Endothelial cell of umbilical vein (primary cell): Measurements from ENCODE around the gene SPAG5. TPM values are rescaled to one million over a fixed set of nuclear protein-coding genes. Genes with fewer than 3 reads are reported as not detected.
A peak's percentile ranks its signal among the peaks of the same experiment; 100 is the strongest.

ENCODE experiments used
- BruUV-seq: library from RNA; stranded (reverse); fragments of 400-500 nt; replicated peaks from 2 replicates; lab custom pipeline; 2021; lab: Mats Ljungman, UMichigan
- CTCF ChIA-PET: fragments of 300-600, 350-600 bp; sonication (Branson Sonifier 250); formaldehyde crosslinking; loops from one replicate; lab custom pipeline; 2021; ENCODE audit warnings: antibody characterized with exemption, inconsistent platforms; lab: Charles Lee
- POLR2A ChIA-PET: fragments of 300-600, 350-600 bp; sonication (Branson Sonifier 250); formaldehyde crosslinking; loops from one replicate; lab custom pipeline; 2021; ENCODE audit warnings: antibody characterized with exemption, inconsistent platforms; lab: Charles Lee
- DNase-seq: peaks from one replicate; pipeline ENCODE4 v3.0.0-alpha.2; 2011; ENCODE audit warnings: low read depth, low spot score
- FAIRE-seq: peaks from 2 replicates; lab custom pipeline; 2011; peaks lifted over from hg19 to GRCh38; lab: Jason Lieb, UNC
- H2AFZ ChIP-seq: 2 replicates; pipeline ENCODE4 v1.6.0; 2012; ENCODE audit warnings: low read depth, low read length, control low read depth, inconsistent platforms
- H3K27ac ChIP-seq: 2 replicates; pipeline ENCODE4 v1.5.1; 2011; ENCODE audit warnings: low read depth, mild to moderate bottlenecking, control low read depth, low read length, moderate library complexity; ENCODE audit not compliant: insufficient read depth
- H3K27me3 ChIP-seq, 2 experiments: 2 replicates each; pipeline versions ENCODE4 v1.6.0 to v1.6.1; 2011; ENCODE audit warnings: low read length in 2 of 2, mixed read lengths in 1 of 2; ENCODE audit not compliant: control insufficient read depth in 2 of 2, insufficient read depth in 2 of 2
- H3K36me3 ChIP-seq, 2 experiments: 2 replicates in 1 of 2; 3 replicates in 1 of 2; pipeline ENCODE4 v1.5.1; 2011; ENCODE audit warnings: low read length in 2 of 2, mild to moderate bottlenecking in 1 of 2, moderate library complexity in 1 of 2; ENCODE audit not compliant: control insufficient read depth in 2 of 2, insufficient read depth in 2 of 2; ENCODE audit errors: extremely low read depth in 1 of 2
- H3K4me1 ChIP-seq: 3 replicates; pipeline ENCODE4 v1.5.1; 2011; ENCODE audit warnings: mild to moderate bottlenecking, low read length; ENCODE audit not compliant: control insufficient read depth, insufficient read depth; ENCODE audit errors: extremely low read depth
- H3K4me2 ChIP-seq: 2 replicates; pipeline ENCODE4 v1.6.1; 2011; ENCODE audit warnings: low read length, control low read depth, mixed read lengths; ENCODE audit not compliant: insufficient read depth
- H3K4me3 ChIP-seq, 3 experiments: fragments of 200-600 bp in 1 of 3; sonication (generic), shearing (Covaris generic) in 1 of 3; replicated peaks in 1 of 3; 2 replicates each; pipeline ENCODE4 v1.5.1; 2011 to 2016; ENCODE audit warnings: control low read depth in 3 of 3, low read length in 3 of 3, mild to moderate bottlenecking in 2 of 3, inconsistent platforms in 1 of 3, low read depth in 1 of 3, moderate library complexity in 1 of 3; ENCODE audit not compliant: insufficient read depth in 1 of 3
- H3K79me2 ChIP-seq: 2 replicates; pipeline ENCODE4 v1.6.0; 2012; ENCODE audit warnings: low read length, inconsistent platforms; ENCODE audit not compliant: control insufficient read depth, insufficient read depth
- H3K9ac ChIP-seq: replicated peaks from 2 replicates; pipeline ENCODE3; 2011; ENCODE audit warnings: low read length, control low read depth; ENCODE audit not compliant: insufficient read depth; ENCODE audit errors: extremely low read depth
- H3K9me1 ChIP-seq: replicated peaks from 3 replicates; pipeline ENCODE4 v1.6.0; 2011; ENCODE audit warnings: mild to moderate bottlenecking, low read length; ENCODE audit not compliant: control insufficient read depth, insufficient read depth; ENCODE audit errors: extremely low read depth
- H3K9me3 ChIP-seq: replicated peaks from 2 replicates; pipeline ENCODE4 v1.5.1; 2012; ENCODE audit warnings: low read length, inconsistent platforms; ENCODE audit not compliant: control insufficient read depth, insufficient read depth
- H4K20me1 ChIP-seq: replicated peaks from 2 replicates; pipeline ENCODE3; 2011; ENCODE audit warnings: mild to moderate bottlenecking, low read length; ENCODE audit not compliant: control insufficient read depth, insufficient read depth; ENCODE audit errors: extremely low read depth
- CTCF ChIP-seq, 2 donors: IDR thresholded peaks; 1 replicate in 1 of 2; 2 replicates in 1 of 2; pipeline ENCODE4 v1.5.1; 2011; ENCODE audit warnings: low read length in 2 of 2, mild to moderate bottlenecking in 2 of 2, moderate library complexity in 2 of 2, control low read depth in 1 of 2, inconsistent platforms in 1 of 2, low read depth in 1 of 2; ENCODE audit not compliant: insufficient read depth in 1 of 2; ENCODE audit errors: extremely low read depth in 1 of 2
- EZH2 ChIP-seq: IDR thresholded peaks from 2 replicates; pipeline ENCODE4 v1.6.1; 2012; ENCODE audit warnings: borderline replicate concordance, low read depth, mild to moderate bottlenecking, moderate library complexity, low read length, inconsistent platforms; ENCODE audit not compliant: severe bottlenecking
- FOS ChIP-seq: IDR thresholded peaks from 2 replicates; pipeline ENCODE4 v1.6.1; 2011; ENCODE audit warnings: mild to moderate bottlenecking, low read length, moderate library complexity, borderline replicate concordance; ENCODE audit not compliant: insufficient read depth
- GATA2 ChIP-seq: IDR thresholded peaks from 2 replicates; pipeline ENCODE4 v1.7.0; 2011; ENCODE audit warnings: low read depth, mild to moderate bottlenecking, moderate library complexity, mixed read lengths, low read length; ENCODE audit not compliant: insufficient read length, insufficient read depth
- JUN ChIP-seq: IDR thresholded peaks from 2 replicates; pipeline ENCODE4 v1.6.1; 2011; ENCODE audit warnings: borderline replicate concordance, low read depth; ENCODE audit not compliant: insufficient read length, insufficient read depth
- MAX ChIP-seq: IDR thresholded peaks from 2 replicates; pipeline ENCODE4 v1.6.1; 2011; ENCODE audit not compliant: insufficient read depth, insufficient read length
- MYC ChIP-seq: IDR thresholded peaks from one replicate; pipeline ENCODE4 v1.6.1; 2011; ENCODE audit warnings: mild to moderate bottlenecking, low read depth, low read length
- POLR2A ChIP-seq: IDR thresholded peaks from 2 replicates; pipeline ENCODE4 v1.6.1; 2012; ENCODE audit warnings: low read depth, mild to moderate bottlenecking, control low read depth, low read length
- POLR2AphosphoS5 ChIP-seq: IDR thresholded peaks from 2 replicates; pipeline ENCODE4 v1.6.1; 2012; ENCODE audit warnings: low read depth, mild to moderate bottlenecking, control low read depth, low read length, moderate library complexity; ENCODE audit not compliant: insufficient read depth
- dilution Hi-C: fragments of 300-500 bp; cut with MboI; formaldehyde crosslinking; loops from one replicate; pipeline ENCODE4 v1.15.0; 2019; ENCODE audit warnings: low sequenced_read_pairs; ENCODE audit not compliant: extremely low pct_ligation_motif_present
- intact Hi-C: fragments of 100-400 bp; cut with micrococcal nuclease; formaldehyde crosslinking; loops from one replicate; pipeline ENCODE4 v1.10.0; 2022
- polyA plus RNA-seq, 4 experiments: library from polyadenylated mRNA; depleted of rRNA in 3 of 4; stranded (reverse) in 3 of 4; unstranded in 1 of 4; fragments of >200 nt; gene quantifications; 2 replicates each; pipeline versions ENCODE4 v1.2.1 to v1.2.3, GENCODE V29; 2011 to 2012; ENCODE audit warnings: missing spikeins in 1 of 4
- total RNA-seq: library from RNA; stranded (reverse); gene quantifications from 2 replicates; pipeline ENCODE4 v1.2.3, GENCODE V29; 2021

SPAG5 gene
- total and polyA plus RNA-seq, 2 donors (not counting 3 experiments of a cell fraction or from before 2014, with no cell fraction given): 31.7 to 85.4 TPM

- intact Hi-C loops (loop anchor here (1.0 kb wide), 2 partner anchors 51 to 65 kb away; partner anchors contain the start of gene SPAG5), dilution Hi-C loops (no loop called here)
- Histone ChIP-seq H3K27me3 (no peaks in the 10 kb centered on the region), H3K9me1 (no peaks in the 10 kb centered on the region), H3K9ac (no peak overlapping the region), H3K9me3 (no peaks in the 10 kb centered on the region), H2AFZ (no peak overlapping the region), H3K4me3 (no peak overlapping the region), H3K4me1 (peaks cover 6% of the 10 kb centered on the region), H4K20me1 (no peaks in the 10 kb centered on the region), H3K27ac (no peak overlapping the region), H3K4me2 (no peak overlapping the region), H3K36me3 (peaks cover 0 to 10% of the 10 kb centered on the region in 2 experiments), H3K79me2 (no peaks in the 10 kb centered on the region)
- CTCF ChIA-PET: interaction anchor here (1.0 to 3.9 kb wide), 7 partner anchors 9 to 65 kb away, joined by 3 to 16 read pairs (median 5); partner anchors contain the start of gene PIGS
- TF ChIP-seq CTCF (IDR thresholded peaks at IDR 0.05; ENCODE audit: extremely low read depth in 1 of 2, insufficient read depth in 1 of 2, low read depth in 1 of 2, low read length in 2 of 2) (peak; percentile 97 to 98), FOS (no peak)
- peak; percentile 72 for DNase-seq
- FAIRE-seq: peak; percentile 95
- no TSS peak for BruUV-seq
- POLR2A ChIA-PET: no interaction called here
Measured at GRCh38 chr17:28547623-28548416, 51.0 kb downstream of the SPAG5 start.

GRCh38 chr17:28547096-28547622 is 51.7 kb downstream of the SPAG5 start:
- no peak for FAIRE-seq
- Histone ChIP-seq H3K27ac (no peak overlapping the region), H4K20me1 (no peaks in the 10 kb centered on the region), H3K4me1 (peaks cover 6% of the 10 kb centered on the region), H3K9me3 (no peaks in the 10 kb centered on the region), H3K79me2 (no peaks in the 10 kb centered on the region), H3K36me3 (peaks cover 0 to 10% of the 10 kb centered on the region in 2 experiments), H3K9ac (no peak overlapping the region), H3K27me3 (no peaks in the 10 kb centered on the region), H3K4me3 (no peak overlapping the region), H2AFZ (no peak overlapping the region), H3K4me2 (no peak overlapping the region), H3K9me1 (no peaks in the 10 kb centered on the region)
- intact Hi-C loops (no loop called here), dilution Hi-C loops (no loop called here)
- no TSS peak for BruUV-seq
- ChIA-PET CTCF (interaction anchor here (1.0 to 3.9 kb wide), 6 partner anchors 12 to 66 kb away, joined by 3 to 16 read pairs (median 7); partner anchors contain the start of gene PIGS), POLR2A (no interaction called here)
- no peak for DNase-seq
- TF ChIP-seq CTCF (IDR thresholded peaks at IDR 0.05; ENCODE audit: extremely low read depth in 1 of 2, insufficient read depth in 1 of 2, low read depth in 1 of 2, low read length in 2 of 2) (no peak), GATA2 (no peak), JUN (no peak), EZH2 (no peak), MAX (no peak), MYC (no peak), POLR2A (no peak), FOS (no peak), POLR2AphosphoS5 (no peak)
